Activated naive CD8-positive, alpha-beta T cell treated with anti-CD3 and anti-CD28 coated beads, Interleukin-2, amount 50 U/mL, for 16 hours (primary cell): Measurements from ENCODE around the gene LRP4.
"Not testable (repeated sequence)": the region's sequence is repeated elsewhere in the genome, so short reads cannot be mapped to it uniquely, and the experiment has no call there.

Source experiments
- DNase-seq: peaks from one replicate; pipeline ENCODE4 v3.0.0-alpha.2; 2020; ENCODE audit warnings: low read depth, low spot score

LRP4 gene

GRCh38 chr11:46918083-46918787 lies at the start of gene LRP4:
Gene LRP4, minus strand, starts transcription at chr11:46918550. Its CDS starts 171 bp downstream, at chr11:46918379.
- DNase-seq, result no peak

- DNase-seq, result no peak
Measured at GRCh38 chr11:46967962-46968361, 49.6 kb upstream of the LRP4 start.

- no peak for DNase-seq
Measured at GRCh38 chr11:46966773-46967172, 48.4 kb upstream of the LRP4 start.

- no peak for DNase-seq
Measured at GRCh38 chr11:46963844-46964243, 45.5 kb upstream of the LRP4 start.

GRCh38 chr11:46961886-46962285 lies 43.5 kb upstream of the LRP4 start:
- DNase-seq, result not testable (repeated sequence)

GRCh38 chr11:46961041-46961440 lies 42.7 kb upstream of the LRP4 start:
- no peak for DNase-seq

- no peak for DNase-seq
Measured at GRCh38 chr11:46958777-46959176, 40.4 kb upstream of the LRP4 start.

GRCh38 chr11:46953093-46953492 lies 34.7 kb upstream of the LRP4 start:
- DNase-seq, result no peak

- no peak for DNase-seq
Measured at GRCh38 chr11:46952553-46952952, 34.2 kb upstream of the LRP4 start.

GRCh38 chr11:46951864-46952263 lies 33.5 kb upstream of the LRP4 start:
- DNase-seq, result no peak

- DNase-seq, result no peak
Measured at GRCh38 chr11:46949297-46949696, 30.9 kb upstream of the LRP4 start.

GRCh38 chr11:46948378-46949131 lies 30.2 kb upstream of the LRP4 start:
- no peak for DNase-seq

GRCh38 chr11:46947399-46948077 lies 29.2 kb upstream of the LRP4 start:
- DNase-seq, result no peak

- no peak for DNase-seq
Measured at GRCh38 chr11:46944356-46945075, 26.2 kb upstream of the LRP4 start.

- no peak for DNase-seq
Measured at GRCh38 chr11:46942172-46942571, 23.8 kb upstream of the LRP4 start.

- DNase-seq, result peak; percentile 83
Measured at GRCh38 chr11:46936138-46937110, 18.1 kb upstream of the LRP4 start, which contains the start of gene CSTPP1. Gene CSTPP1, plus strand, starts transcription at chr11:46936761. Its CDS starts 45 bp downstream, at chr11:46936806.

- no peak for DNase-seq
Measured at GRCh38 chr11:46930089-46930488, 11.7 kb upstream of the LRP4 start.

GRCh38 chr11:46928701-46929100 lies 10.4 kb upstream of the LRP4 start:
- DNase-seq, result not testable (repeated sequence)

GRCh38 chr11:46927928-46928327 lies 9.6 kb upstream of the LRP4 start:
- DNase-seq, result not testable (repeated sequence)

- no peak for DNase-seq
Measured at GRCh38 chr11:46920755-46921154, 2.4 kb upstream of the LRP4 start.
